Measurements from ENCODE around the gene VPS35.
A peak's percentile ranks its signal among the peaks of the same experiment; 100 is the strongest.

The VPS35 gene

GRCh38 chr16:46711106-46712058, 22.4 kb upstream of the VPS35 start:
- intact Hi-C loops (cut with DNase I; ENCODE audit: low total_unique reads) = no loop called here
- peak in 1 of 2 donors; percentile 52 for DNase-seq
- no peaks in the 10 kb centered on the region for H3K36me3 ChIP-seq
- H3K27ac ChIP-seq = no peak overlapping the region
- no peaks in the 10 kb centered on the region for H3K9me3 ChIP-seq
- no peaks in the 10 kb centered on the region for H3K4me1 ChIP-seq
- no peak overlapping the region for H3K4me3 ChIP-seq
- TF ChIP-seq, protein P1, sequence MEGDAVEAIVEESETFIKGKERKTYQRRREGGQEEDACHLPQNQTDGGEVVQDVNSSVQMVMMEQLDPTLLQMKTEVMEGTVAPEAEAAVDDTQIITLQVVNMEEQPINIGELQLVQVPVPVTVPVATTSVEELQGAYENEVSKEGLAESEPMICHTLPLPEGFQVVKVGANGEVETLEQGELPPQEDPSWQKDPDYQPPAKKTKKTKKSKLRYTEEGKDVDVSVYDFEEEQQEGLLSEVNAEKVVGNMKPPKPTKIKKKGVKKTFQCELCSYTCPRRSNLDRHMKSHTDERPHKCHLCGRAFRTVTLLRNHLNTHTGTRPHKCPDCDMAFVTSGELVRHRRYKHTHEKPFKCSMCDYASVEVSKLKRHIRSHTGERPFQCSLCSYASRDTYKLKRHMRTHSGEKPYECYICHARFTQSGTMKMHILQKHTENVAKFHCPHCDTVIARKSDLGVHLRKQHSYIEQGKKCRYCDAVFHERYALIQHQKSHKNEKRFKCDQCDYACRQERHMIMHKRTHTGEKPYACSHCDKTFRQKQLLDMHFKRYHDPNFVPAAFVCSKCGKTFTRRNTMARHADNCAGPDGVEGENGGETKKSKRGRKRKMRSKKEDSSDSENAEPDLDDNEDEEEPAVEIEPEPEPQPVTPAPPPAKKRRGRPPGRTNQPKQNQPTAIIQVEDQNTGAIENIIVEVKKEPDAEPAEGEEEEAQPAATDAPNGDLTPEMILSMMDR (IDR thresholded peaks at IDR 0.05) = no peak
- H3K27me3 ChIP-seq = no peaks in the 10 kb centered on the region

DNA sequence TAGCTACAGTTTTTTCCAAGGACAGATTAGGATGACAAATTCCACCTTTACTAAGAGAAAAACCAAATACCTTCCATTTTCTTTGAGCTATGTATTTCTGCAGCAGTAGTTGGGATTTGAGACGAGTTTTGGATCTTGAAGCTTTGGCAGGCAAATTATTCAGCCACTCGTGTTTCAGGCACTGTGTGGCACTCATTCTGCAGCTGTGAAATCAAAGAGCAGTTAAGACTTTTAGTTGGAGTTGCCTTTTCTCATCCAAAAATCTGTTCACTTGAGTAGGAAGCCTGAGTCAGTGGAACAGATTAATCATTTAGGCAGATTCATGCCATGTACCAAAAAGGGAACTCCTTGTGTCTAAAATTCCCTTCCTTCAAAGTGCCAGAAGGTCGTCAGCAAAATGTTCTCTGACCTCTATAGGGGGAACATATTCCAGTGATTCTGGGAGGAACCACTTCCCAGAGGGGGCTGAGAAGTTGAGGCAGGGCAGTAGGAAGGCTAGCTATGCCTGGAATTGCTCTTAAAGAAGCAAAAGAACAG, 20.6 kb upstream of the VPS35 start:
- Histone ChIP-seq H3K27me3 (no peaks in the 10 kb centered on the region), H3K9me3 (no peaks in the 10 kb centered on the region), H3K4me1 (no peaks in the 10 kb centered on the region), H3K36me3 (no peaks in the 10 kb centered on the region), H3K4me3 (no peak overlapping the region), H3K27ac (no peak overlapping the region)
- TF ChIP-seq, protein P1 (IDR thresholded peaks at IDR 0.05) = no peak
- DNase-seq = no peak
- intact Hi-C loops (cut with DNase I; ENCODE audit: low total_unique reads) = no loop called here

- Histone ChIP-seq H3K36me3 (no peaks in the 10 kb centered on the region), H3K27ac (no peak overlapping the region), H3K4me1 (no peaks in the 10 kb centered on the region)
These were observed 17.7 kb upstream of the VPS35 start for GRCh38 chr16:46706642-46707041.

GRCh38 chr16:46702030-46702429, 13.1 kb upstream of the VPS35 start:
- TF ChIP-seq, protein P1 (IDR thresholded peaks at IDR 0.05) = no peak
- no peaks in the 10 kb centered on the region for H3K27me3 ChIP-seq
- no peak for DNase-seq
- no peak overlapping the region for H3K27ac ChIP-seq
- H3K9me3 ChIP-seq = no peaks in the 10 kb centered on the region
- intact Hi-C loops (cut with DNase I; ENCODE audit: low total_unique reads) = no loop called here
- no peaks in the 10 kb centered on the region for H3K36me3 ChIP-seq
- H3K4me1 ChIP-seq = no peaks in the 10 kb centered on the region
- H3K4me3 ChIP-seq = no peak overlapping the region

More at GRCh38 chr16:46706642-46707041, 17.7 kb upstream of the VPS35 start:
- no peak for DNase-seq
- H3K4me3 ChIP-seq = no peak overlapping the region
- no peaks in the 10 kb centered on the region for H3K9me3 ChIP-seq
- no peaks in the 10 kb centered on the region for H3K27me3 ChIP-seq
- TF ChIP-seq, protein P1 (IDR thresholded peaks at IDR 0.05) = no peak
- intact Hi-C loops (cut with DNase I; ENCODE audit: low total_unique reads) = no loop called here

- TF ChIP-seq, protein P1 (IDR thresholded peaks at IDR 0.05) = no peak
- Histone ChIP-seq H3K36me3 (no peaks in the 10 kb centered on the region), H3K4me3 (no peak overlapping the region), H3K27me3 (no peaks in the 10 kb centered on the region), H3K4me1 (no peaks in the 10 kb centered on the region), H3K9me3 (no peaks in the 10 kb centered on the region), H3K27ac (no peak overlapping the region)
- intact Hi-C loops (cut with DNase I; ENCODE audit: low total_unique reads) = no loop called here
- DNase-seq = no peak
These were observed 12.6 kb upstream of the VPS35 start for GRCh38 chr16:46701615-46702014.

Measured in tibial artery (tissue), 4 donors.